SK-N-SH treated with all-trans-retinoic acid at 6 μM for 48 hours (cell line): ENCODE measurements around the gene TTLL10.

Experiments
- ARNTL ChIP-seq: fragments of 450-650 bp; formaldehyde crosslinking; IDR thresholded peaks from 2 replicates; pipeline ENCODE4 v1.5.0; 2020; ENCODE audit warnings: low read depth, mild to moderate bottlenecking, moderate library complexity, borderline replicate concordance
- BACH2 ChIP-seq: fragments of 250-450 bp; sonication (Bioruptor Pico); IDR thresholded peaks from 2 replicates; pipeline ENCODE4 v1.9.0; 2021; ENCODE audit warnings: mild to moderate bottlenecking, borderline replicate concordance
- CREB5 ChIP-seq: fragments of 250-450 bp; sonication (Bioruptor Pico); IDR thresholded peaks from 2 replicates; pipeline ENCODE4 v1.5.1; 2020; ENCODE audit warnings: low read depth, mild to moderate bottlenecking, moderate library complexity
- GLIS3 ChIP-seq: fragments of 250-450 bp; sonication (Bioruptor Pico); IDR thresholded peaks from 2 replicates; pipeline ENCODE4 v1.5.0; 2020; ENCODE audit warnings: mild to moderate bottlenecking, moderate library complexity
- ISL1 ChIP-seq: fragments of 250-450 bp; sonication (Bioruptor Pico); IDR thresholded peaks from 2 replicates; pipeline ENCODE4 v2.1.2; 2022; ENCODE audit warnings: mild to moderate bottlenecking, moderate library complexity
- OSR1 ChIP-seq: fragments of 250-450 bp; sonication (Bioruptor Pico); IDR thresholded peaks from 2 replicates; pipeline ENCODE4 v1.8.0; 2022; ENCODE audit warnings: moderate library complexity, mild to moderate bottlenecking, inconsistent platforms
- PATZ1 ChIP-seq: fragments of 250-450 bp; sonication (Bioruptor Pico); IDR thresholded peaks from 2 replicates; pipeline ENCODE4 v1.8.0; 2020; ENCODE audit warnings: mild to moderate bottlenecking, moderate library complexity, borderline replicate concordance
- PPARA ChIP-seq: fragments of 250-450 bp; sonication (Bioruptor Pico); IDR thresholded peaks from 2 replicates; pipeline ENCODE4 v1.5.0; 2020; ENCODE audit warnings: mild to moderate bottlenecking, borderline replicate concordance
- RARB ChIP-seq: fragments of 250-450 bp; sonication (Bioruptor Pico); IDR thresholded peaks from 2 replicates; pipeline ENCODE4 v1.8.0; 2021; ENCODE audit warnings: mild to moderate bottlenecking, moderate library complexity
- SNAI2 ChIP-seq: fragments of 250-450 bp; sonication (Bioruptor Pico); IDR thresholded peaks from 2 replicates; pipeline ENCODE4 v1.5.0; 2020; ENCODE audit warnings: mild to moderate bottlenecking, moderate library complexity
- TCF4 ChIP-seq: fragments of 250-450 bp; sonication (Bioruptor Pico); IDR thresholded peaks from 2 replicates; pipeline ENCODE4 v1.8.0; 2021; ENCODE audit warnings: mild to moderate bottlenecking, moderate library complexity, borderline replicate concordance
- TOX ChIP-seq: fragments of 250-450 bp; sonication (Bioruptor Pico); IDR thresholded peaks from 2 replicates; pipeline ENCODE4 v1.8.0; 2021; ENCODE audit warnings: mild to moderate bottlenecking, moderate library complexity, borderline replicate concordance
- ZC3H10 ChIP-seq: fragments of 250-450 bp; sonication (Bioruptor Pico); IDR thresholded peaks from 2 replicates; pipeline ENCODE4 v1.5.1; 2021; ENCODE audit warnings: mild to moderate bottlenecking, moderate library complexity
- ZNF70 ChIP-seq: fragments of 450-650 bp; formaldehyde crosslinking; IDR thresholded peaks from 2 replicates; pipeline ENCODE4 v1.5.0; 2020; ENCODE audit warnings: mild to moderate bottlenecking, moderate library complexity

- no peak for TF ChIP-seq PPARA (CRISPR knock-in tag)
- no peak for TF ChIP-seq PATZ1 (CRISPR knock-in tag)
- no peak for TF ChIP-seq ZC3H10
- no peak for TF ChIP-seq TOX (CRISPR knock-in tag)
- no peak for TF ChIP-seq ARNTL (CRISPR knock-in tag)
- no peak for TF ChIP-seq SNAI2
- no peak for TF ChIP-seq RARB
- TF ChIP-seq OSR1 (CRISPR knock-in tag), result no peak
- TF ChIP-seq CREB5 (CRISPR knock-in tag), result no peak
- TF ChIP-seq TCF4, result no peak
- no peak for TF ChIP-seq ISL1
- no peak for TF ChIP-seq BACH2 (CRISPR knock-in tag)
- TF ChIP-seq ZNF70 (CRISPR knock-in tag), result no peak
- no peak for TF ChIP-seq GLIS3 (CRISPR knock-in tag)
Measured at GRCh38 chr1:1178794-1179331, 5.2 kb downstream of the TTLL10 start.
